OCI-LY7 (cell line): ENCODE measurements around the gene KISS1R. TPM values are rescaled to one million over a fixed set of nuclear protein-coding genes. Genes with fewer than 3 reads are reported as not detected.

Experiments used
- BruUV-seq: library from RNA; stranded (reverse); fragments of 400-500 nt; replicated peaks from 2 replicates; lab custom pipeline; 2021; lab: Mats Ljungman, UMichigan
- CTCF ChIA-PET: fragments of 300-600 bp; sonication (Branson Sonifier 250); formaldehyde crosslinking; loops from one replicate; lab custom pipeline; 2022; ENCODE audit warnings: antibody characterized with exemption; ENCODE audit not compliant: unreplicated experiment; lab: Charles Lee
- POLR2A ChIA-PET: fragments of 300-600 bp; sonication (Branson Sonifier 250); formaldehyde crosslinking; loops from one replicate; lab custom pipeline; 2022; ENCODE audit warnings: antibody characterized with exemption; lab: Charles Lee
- DNase-seq: peaks from one replicate; pipeline ENCODE4 v3.0.0-alpha.2; 2015; ENCODE audit warnings: low spot score
- H2AFZ ChIP-seq: fragments of 200-600 bp; sonication (generic), shearing (Covaris generic); 2 replicates; pipeline ENCODE4 v1.6.1; 2014; ENCODE audit warnings: mild to moderate bottlenecking, antibody characterized with exemption, low read length, moderate library complexity
- H3K27ac ChIP-seq: fragments of 200-600 bp; sonication (generic); 2 replicates; pipeline ENCODE4 v1.5.1; 2014; ENCODE audit warnings: mixed run types, low read depth, mild to moderate bottlenecking, moderate library complexity, low read length, inconsistent platforms; ENCODE audit not compliant: poor library complexity, severe bottlenecking
- H3K36me3 ChIP-seq: fragments of 200-600 bp; sonication (generic); 2 replicates; pipeline ENCODE4 v1.6.1; 2014; ENCODE audit warnings: mild to moderate bottlenecking, antibody characterized with exemption, low read length, moderate library complexity, mixed read lengths; ENCODE audit not compliant: insufficient read depth
- H3K4me1 ChIP-seq: fragments of 200-600 bp; sonication (generic); 2 replicates; pipeline ENCODE4 v1.5.1; 2014; ENCODE audit warnings: mild to moderate bottlenecking, low read length; ENCODE audit not compliant: insufficient read depth, poor library complexity, severe bottlenecking
- H3K4me2 ChIP-seq: fragments of 200-600 bp; sonication (generic); 2 replicates; pipeline ENCODE4 v1.6.1; 2014; ENCODE audit warnings: mild to moderate bottlenecking, low read length
- H3K4me3 ChIP-seq: fragments of 200-600 bp; sonication (generic); 2 replicates; pipeline ENCODE4 v1.5.1; 2014; ENCODE audit warnings: mild to moderate bottlenecking, low read depth, low read length; ENCODE audit not compliant: poor library complexity, severe bottlenecking
- H3K79me2 ChIP-seq: fragments of 200-600 bp; sonication (generic); 2 replicates; pipeline ENCODE4 v1.6.1; 2016; ENCODE audit warnings: low read depth, mild to moderate bottlenecking, low read length, moderate library complexity, mixed read lengths; ENCODE audit not compliant: insufficient read depth
- H3K9me2 ChIP-seq: fragments of 200-600 bp; sonication (generic); 2 replicates; pipeline ENCODE4 v1.6.1; 2016; ENCODE audit warnings: mild to moderate bottlenecking, low read length, mixed read lengths; ENCODE audit not compliant: insufficient read depth
- H3K9me3 ChIP-seq: fragments of 200-600 bp; sonication (generic); 2 replicates; pipeline ENCODE4 v1.6.1; 2014; ENCODE audit warnings: mild to moderate bottlenecking, mixed run types, low read length, mixed read lengths
- H4K20me1 ChIP-seq: fragments of 200-600 bp; sonication (generic); 2 replicates; pipeline ENCODE4 v1.6.1; 2014; ENCODE audit warnings: mild to moderate bottlenecking, antibody characterized with exemption, low read length, moderate library complexity, mixed read lengths; ENCODE audit not compliant: insufficient read depth
- EZH2phosphoT487 ChIP-seq: fragments of 200-600 bp; sonication (generic); IDR thresholded peaks from 2 replicates; pipeline ENCODE4 v1.6.1; 2018; ENCODE audit warnings: low read depth, borderline replicate concordance, mild to moderate bottlenecking, mixed run types, antibody characterized with exemption, low read length, moderate library complexity, mixed read lengths
- intact Hi-C: fragments of 100-400 bp; cut with micrococcal nuclease; formaldehyde crosslinking; loops from one replicate; pipeline ENCODE4 v1.10.0; 2022; ENCODE audit not compliant: unreplicated experiment
- total RNA-seq, 2 experiments: library from RNA; depleted of rRNA in 1 of 2; stranded (reverse); fragments of >200 nt in 1 of 2; shearing (Covaris generic) in 1 of 2; gene quantifications; 2 replicates each; pipeline ENCODE4 v1.2.3, GENCODE V29; 2014 to 2022
- TF ChIP-seq, protein P1 (sequence below): fragments of 200-600 bp; sonication (generic); conservative IDR thresholded peaks from 2 replicates; pipeline ENCODE4 v1.5.1; 2014; ENCODE audit warnings: mild to moderate bottlenecking, antibody characterized with exemption, low read length, moderate library complexity, mixed read lengths

Gene KISS1R
- total RNA-seq, 2 experiments from 2014 or later: not detected

DNA sequence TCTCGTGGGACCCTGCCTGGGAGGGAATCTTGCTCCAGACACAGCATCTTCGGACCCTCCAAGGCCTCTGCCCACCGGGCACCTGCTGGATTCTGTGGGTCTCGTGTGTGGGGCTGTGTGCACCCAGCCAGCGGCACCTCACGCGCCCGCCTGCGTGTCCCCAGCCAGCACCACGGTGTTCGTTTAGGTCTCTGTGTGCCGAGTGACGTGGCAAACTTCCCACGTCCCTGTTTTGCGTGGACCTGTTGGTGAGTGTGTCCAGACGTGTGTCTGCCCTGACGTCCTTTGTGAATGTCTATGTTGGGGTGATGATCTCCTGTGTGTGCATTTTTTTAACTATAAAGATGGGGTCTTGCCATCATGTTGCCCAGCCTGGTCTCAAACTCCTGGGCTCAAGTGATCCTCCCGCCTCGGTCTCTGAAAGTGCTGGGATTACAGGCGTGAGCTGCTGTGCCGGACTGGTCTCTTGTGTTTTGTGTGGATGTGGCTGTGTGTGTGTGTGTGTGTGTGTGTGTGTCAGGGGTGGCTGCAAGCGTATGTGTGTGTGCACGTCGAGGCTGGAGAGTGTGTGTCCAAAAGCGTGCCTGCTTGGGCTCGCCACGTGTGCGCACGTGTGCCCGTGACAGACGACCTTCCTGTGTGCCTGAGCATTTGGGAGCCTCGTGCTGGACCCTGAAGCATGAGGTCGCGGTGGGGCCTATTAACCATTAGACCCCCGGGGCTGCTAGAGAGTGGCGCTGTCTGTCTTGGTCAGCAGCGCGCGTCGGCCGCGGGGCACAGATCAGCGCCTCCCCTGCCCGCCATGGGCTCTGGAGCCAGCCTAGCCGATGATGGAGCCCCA, 24.4 kb downstream of the KISS1R start:
- H4K20me1 ChIP-seq: no peaks in the 10 kb centered on the region
- no peaks in the 10 kb centered on the region for H3K4me1 ChIP-seq
- H3K9me3 ChIP-seq: no peaks in the 10 kb centered on the region
- no peaks in the 10 kb centered on the region for H3K36me3 ChIP-seq
- DNase-seq: no peak
- H3K4me3 ChIP-seq: no peak overlapping the region
- ChIA-PET CTCF (no interaction called here), POLR2A (no interaction called here)
- BruUV-seq: no TSS peak
- H3K4me2 ChIP-seq: no peak overlapping the region
- no peaks in the 10 kb centered on the region for H3K9me2 ChIP-seq
- H3K27ac ChIP-seq: no peak overlapping the region
- TF ChIP-seq, protein P1, sequence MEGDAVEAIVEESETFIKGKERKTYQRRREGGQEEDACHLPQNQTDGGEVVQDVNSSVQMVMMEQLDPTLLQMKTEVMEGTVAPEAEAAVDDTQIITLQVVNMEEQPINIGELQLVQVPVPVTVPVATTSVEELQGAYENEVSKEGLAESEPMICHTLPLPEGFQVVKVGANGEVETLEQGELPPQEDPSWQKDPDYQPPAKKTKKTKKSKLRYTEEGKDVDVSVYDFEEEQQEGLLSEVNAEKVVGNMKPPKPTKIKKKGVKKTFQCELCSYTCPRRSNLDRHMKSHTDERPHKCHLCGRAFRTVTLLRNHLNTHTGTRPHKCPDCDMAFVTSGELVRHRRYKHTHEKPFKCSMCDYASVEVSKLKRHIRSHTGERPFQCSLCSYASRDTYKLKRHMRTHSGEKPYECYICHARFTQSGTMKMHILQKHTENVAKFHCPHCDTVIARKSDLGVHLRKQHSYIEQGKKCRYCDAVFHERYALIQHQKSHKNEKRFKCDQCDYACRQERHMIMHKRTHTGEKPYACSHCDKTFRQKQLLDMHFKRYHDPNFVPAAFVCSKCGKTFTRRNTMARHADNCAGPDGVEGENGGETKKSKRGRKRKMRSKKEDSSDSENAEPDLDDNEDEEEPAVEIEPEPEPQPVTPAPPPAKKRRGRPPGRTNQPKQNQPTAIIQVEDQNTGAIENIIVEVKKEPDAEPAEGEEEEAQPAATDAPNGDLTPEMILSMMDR: no peak
- no peak for TF ChIP-seq EZH2phosphoT487
- no peaks in the 10 kb centered on the region for H3K79me2 ChIP-seq
- no peak overlapping the region for H2AFZ ChIP-seq
- intact Hi-C loops: no loop called here

DNA sequence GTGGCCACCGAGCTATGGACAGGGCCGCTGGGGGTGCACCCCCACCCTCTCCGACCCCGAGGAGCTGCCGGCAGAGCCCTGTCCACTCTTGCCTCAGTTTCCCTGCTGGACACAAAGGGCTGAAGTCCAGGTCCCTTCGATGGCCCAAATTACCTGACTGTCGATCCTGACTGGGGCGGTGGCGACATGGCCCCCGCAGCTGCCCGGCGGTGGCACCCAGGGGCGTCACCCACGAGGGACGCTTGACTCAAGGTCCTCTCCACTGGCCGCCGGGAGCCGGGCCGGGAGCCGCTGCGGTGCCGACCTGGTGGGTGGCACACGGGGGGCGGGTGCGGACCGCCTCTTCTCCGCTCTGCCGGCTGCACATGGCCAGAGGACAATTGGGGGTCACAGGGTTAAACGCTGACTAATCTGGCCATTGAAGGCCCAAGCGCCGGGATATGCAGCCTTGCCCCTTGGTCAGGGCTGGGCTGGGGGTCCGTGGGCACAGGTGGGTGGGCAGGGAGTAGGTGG, 25.1 kb downstream of the KISS1R start:
- H3K79me2 ChIP-seq: no peaks in the 10 kb centered on the region

More for the DNA sequence above, 25.1 kb downstream of the KISS1R start:
- Histone ChIP-seq H3K27ac (no peak overlapping the region), H2AFZ (no peak overlapping the region), H3K4me2 (no peak overlapping the region), H4K20me1 (no peaks in the 10 kb centered on the region), H3K9me3 (no peaks in the 10 kb centered on the region), H3K4me3 (no peak overlapping the region), H3K9me2 (no peaks in the 10 kb centered on the region), H3K4me1 (peaks cover 4% of the 10 kb centered on the region), H3K36me3 (no peaks in the 10 kb centered on the region)
- ChIA-PET CTCF (no interaction called here), POLR2A (no interaction called here)
- intact Hi-C loops: no loop called here
- no peak for DNase-seq
- TF ChIP-seq, protein P1: no peak
- no peak for TF ChIP-seq EZH2phosphoT487
- BruUV-seq: no TSS peak
